Measurements from ENCODE around the gene P3H2. TPM values are rescaled to one million over a fixed set of nuclear protein-coding genes. Genes with fewer than 3 reads are reported as not detected.

The P3H2 gene
- polyA plus RNA-seq, 1 experiment, result 32.6 TPM

DNA sequence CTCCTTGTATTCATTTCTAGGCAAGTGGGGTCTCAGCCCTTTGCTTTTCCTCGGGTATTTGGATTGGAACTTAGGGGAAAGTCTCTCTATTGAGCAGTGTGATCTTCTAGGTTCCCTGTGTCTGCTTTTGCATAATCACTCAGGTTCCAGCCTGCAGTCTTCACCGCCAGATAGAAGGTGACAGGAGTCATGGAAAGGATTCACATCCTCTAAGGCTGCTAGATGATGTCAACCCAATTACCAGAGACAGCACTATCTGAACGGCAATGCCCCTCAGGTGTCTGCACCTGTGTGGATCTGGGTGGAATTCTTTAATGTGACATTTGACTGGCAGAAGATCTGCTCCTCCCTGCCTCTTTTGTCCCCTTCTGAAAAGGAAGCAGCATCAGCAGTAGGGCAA, 177.7 kb downstream of the P3H2 start:
- TF ChIP-seq, protein P1, sequence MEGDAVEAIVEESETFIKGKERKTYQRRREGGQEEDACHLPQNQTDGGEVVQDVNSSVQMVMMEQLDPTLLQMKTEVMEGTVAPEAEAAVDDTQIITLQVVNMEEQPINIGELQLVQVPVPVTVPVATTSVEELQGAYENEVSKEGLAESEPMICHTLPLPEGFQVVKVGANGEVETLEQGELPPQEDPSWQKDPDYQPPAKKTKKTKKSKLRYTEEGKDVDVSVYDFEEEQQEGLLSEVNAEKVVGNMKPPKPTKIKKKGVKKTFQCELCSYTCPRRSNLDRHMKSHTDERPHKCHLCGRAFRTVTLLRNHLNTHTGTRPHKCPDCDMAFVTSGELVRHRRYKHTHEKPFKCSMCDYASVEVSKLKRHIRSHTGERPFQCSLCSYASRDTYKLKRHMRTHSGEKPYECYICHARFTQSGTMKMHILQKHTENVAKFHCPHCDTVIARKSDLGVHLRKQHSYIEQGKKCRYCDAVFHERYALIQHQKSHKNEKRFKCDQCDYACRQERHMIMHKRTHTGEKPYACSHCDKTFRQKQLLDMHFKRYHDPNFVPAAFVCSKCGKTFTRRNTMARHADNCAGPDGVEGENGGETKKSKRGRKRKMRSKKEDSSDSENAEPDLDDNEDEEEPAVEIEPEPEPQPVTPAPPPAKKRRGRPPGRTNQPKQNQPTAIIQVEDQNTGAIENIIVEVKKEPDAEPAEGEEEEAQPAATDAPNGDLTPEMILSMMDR (IDR thresholded peaks at IDR 0.05; ENCODE audit: low read depth, low read length), result no peak
- Histone ChIP-seq H3K27me3 (ENCODE audit: control insufficient read depth, insufficient read depth, low read length) (peaks cover 3% of the 10 kb centered on the region), H3K9me3 (ENCODE audit: control insufficient read depth, insufficient read depth, low read length) (no peaks in the 10 kb centered on the region), H3K4me3 (ENCODE audit: low read depth, low read length) (no peak overlapping the region), H3K27ac (ENCODE audit: low read depth, low read length) (no peak overlapping the region)
- POLR2A ChIA-PET, result no interaction called here
- CTCF ChIA-PET, result no interaction called here
- no peak for DNase-seq (ENCODE audit: low read depth, low spot score)

DNA sequence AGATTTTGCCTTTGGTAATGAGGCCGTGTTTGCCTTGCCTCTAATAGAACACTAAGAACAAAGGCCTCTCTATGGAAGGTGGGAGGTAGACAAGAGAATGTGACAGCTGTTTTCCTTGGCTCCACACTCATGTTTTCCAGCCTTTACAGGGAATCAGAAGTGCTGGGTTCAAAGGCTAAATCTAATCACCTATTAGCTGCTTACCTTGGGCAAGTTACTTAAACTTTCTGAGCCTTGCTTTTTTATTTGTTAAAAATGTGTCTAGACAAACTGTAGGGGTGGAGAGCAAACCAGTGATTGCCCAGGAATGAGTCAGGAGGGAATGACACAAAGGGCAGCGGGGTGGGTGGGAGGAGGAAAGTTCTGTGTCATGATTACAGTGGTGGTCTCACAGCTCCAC, 179.0 kb downstream of the P3H2 start:
- DNase-seq (ENCODE audit: low read depth, low spot score), result no peak
- no peak overlapping the region for H3K4me3 ChIP-seq (ENCODE audit: low read depth, low read length)
- TF ChIP-seq, protein P1 (IDR thresholded peaks at IDR 0.05; ENCODE audit: low read depth, low read length), result no peak
- CTCF ChIA-PET, result interaction anchor here (1.0 kb wide), 1 partner anchor 672 kb away, joined by 3 read pairs; no protein-coding TSS in a partner anchor
- H3K27ac ChIP-seq (ENCODE audit: low read depth, low read length), result no peak overlapping the region
- POLR2A ChIA-PET, result no interaction called here
- H3K27me3 ChIP-seq (ENCODE audit: control insufficient read depth, insufficient read depth, low read length), result peaks cover under 1% of the 10 kb centered on the region
- no peaks in the 10 kb centered on the region for H3K9me3 ChIP-seq (ENCODE audit: control insufficient read depth, insufficient read depth, low read length)

DNA sequence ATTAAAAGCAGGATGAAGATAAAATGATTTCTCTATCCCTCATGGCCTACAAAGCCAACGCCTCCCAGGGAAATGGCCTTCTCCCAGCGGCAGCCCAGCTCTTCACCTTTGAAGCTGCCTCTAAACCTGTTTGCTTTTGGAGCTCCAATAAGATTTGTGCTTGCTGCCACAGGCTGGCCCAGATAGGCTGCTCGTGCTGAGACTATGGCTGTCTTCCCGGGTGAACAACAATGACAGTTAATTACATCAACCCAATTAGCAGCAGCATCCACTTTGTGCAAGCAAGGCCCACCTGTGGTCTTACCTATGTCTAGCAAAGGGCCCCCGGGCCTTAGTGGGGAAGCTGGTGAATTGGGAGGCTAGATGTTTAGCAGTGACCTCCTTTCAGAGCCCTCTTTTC, 179.6 kb downstream of the P3H2 start:
- CTCF ChIA-PET, result interaction anchor here (1.0 kb wide), 1 partner anchor 672 kb away, joined by 3 read pairs; no protein-coding TSS in a partner anchor
- Histone ChIP-seq H3K9me3 (ENCODE audit: control insufficient read depth, insufficient read depth, low read length) (no peaks in the 10 kb centered on the region), H3K4me3 (ENCODE audit: low read depth, low read length) (no peak overlapping the region), H3K27me3 (ENCODE audit: control insufficient read depth, insufficient read depth, low read length) (no peaks in the 10 kb centered on the region), H3K27ac (ENCODE audit: low read depth, low read length) (no peak overlapping the region)
- TF ChIP-seq, protein P1 (IDR thresholded peaks at IDR 0.05; ENCODE audit: low read depth, low read length), result no peak
- POLR2A ChIA-PET, result no interaction called here
- no peak for DNase-seq (ENCODE audit: low read depth, low spot score)

DNA sequence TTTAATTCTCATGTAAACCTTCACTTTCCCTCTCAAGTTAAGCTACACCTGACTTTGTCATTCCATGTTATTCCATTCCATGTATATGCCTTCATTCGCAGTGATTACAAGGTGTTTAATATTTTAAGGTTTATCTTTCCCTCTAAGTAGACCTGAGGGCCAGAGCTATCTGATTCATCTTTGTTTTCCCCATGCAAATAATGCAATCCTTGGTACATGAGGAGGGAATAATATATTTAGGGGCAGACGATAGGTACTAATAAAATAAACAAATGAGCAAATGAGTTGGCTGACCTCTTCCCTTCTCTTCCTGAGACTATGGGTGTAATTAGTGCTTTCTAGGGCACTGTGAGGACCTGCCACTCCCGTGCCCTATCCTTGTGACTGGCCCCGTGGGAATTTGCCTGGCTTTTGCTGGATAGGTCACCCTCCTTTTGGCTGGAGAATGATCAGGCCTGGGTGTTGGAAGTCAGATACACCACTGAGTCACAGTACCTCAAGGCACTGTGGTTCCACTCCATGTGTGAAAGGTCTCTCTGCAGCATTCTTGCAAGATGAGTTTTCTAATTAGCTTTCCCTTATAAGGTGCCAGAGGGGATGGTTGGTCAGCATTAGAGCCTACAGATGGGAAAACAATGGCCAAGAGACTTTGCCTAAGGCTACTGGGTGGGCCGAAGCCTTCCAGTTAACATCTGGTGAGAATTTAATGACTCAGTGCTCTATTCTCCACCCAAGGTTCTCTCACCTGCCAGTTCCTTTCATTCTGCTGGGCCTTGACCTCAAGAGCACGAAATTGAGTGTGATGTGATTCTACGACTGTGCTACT, 183.2 kb downstream of the P3H2 start:
- DNase-seq (ENCODE audit: low read depth, low spot score), result peak; percentile 57
- Histone ChIP-seq H3K27me3 (ENCODE audit: control insufficient read depth, insufficient read depth, low read length) (no peaks in the 10 kb centered on the region), H3K4me3 (ENCODE audit: low read depth, low read length) (no peak overlapping the region), H3K9me3 (ENCODE audit: control insufficient read depth, insufficient read depth, low read length) (no peaks in the 10 kb centered on the region), H3K27ac (ENCODE audit: low read depth, low read length) (no peak overlapping the region)
- CTCF ChIA-PET, result interaction anchor here (1.0 kb wide), 1 partner anchor 285 kb away, joined by 3 read pairs; no protein-coding TSS in a partner anchor
- POLR2A ChIA-PET, result interaction anchor here (0.5 kb wide), 1 partner anchor 574 kb away, joined by 5 read pairs; no protein-coding TSS in a partner anchor
- TF ChIP-seq, protein P1 (IDR thresholded peaks at IDR 0.05; ENCODE audit: low read depth, low read length), result no peak

Measured in AG04450 (cell line).